SIG-M5 (cell line): Measurements from ENCODE around the gene BRSK1.

ENCODE experiments used
- DNase-seq: peaks from one replicate; lab custom pipeline; 2025; lab: John Stamatoyannopoulos, UW

The BRSK1 gene

DNA sequence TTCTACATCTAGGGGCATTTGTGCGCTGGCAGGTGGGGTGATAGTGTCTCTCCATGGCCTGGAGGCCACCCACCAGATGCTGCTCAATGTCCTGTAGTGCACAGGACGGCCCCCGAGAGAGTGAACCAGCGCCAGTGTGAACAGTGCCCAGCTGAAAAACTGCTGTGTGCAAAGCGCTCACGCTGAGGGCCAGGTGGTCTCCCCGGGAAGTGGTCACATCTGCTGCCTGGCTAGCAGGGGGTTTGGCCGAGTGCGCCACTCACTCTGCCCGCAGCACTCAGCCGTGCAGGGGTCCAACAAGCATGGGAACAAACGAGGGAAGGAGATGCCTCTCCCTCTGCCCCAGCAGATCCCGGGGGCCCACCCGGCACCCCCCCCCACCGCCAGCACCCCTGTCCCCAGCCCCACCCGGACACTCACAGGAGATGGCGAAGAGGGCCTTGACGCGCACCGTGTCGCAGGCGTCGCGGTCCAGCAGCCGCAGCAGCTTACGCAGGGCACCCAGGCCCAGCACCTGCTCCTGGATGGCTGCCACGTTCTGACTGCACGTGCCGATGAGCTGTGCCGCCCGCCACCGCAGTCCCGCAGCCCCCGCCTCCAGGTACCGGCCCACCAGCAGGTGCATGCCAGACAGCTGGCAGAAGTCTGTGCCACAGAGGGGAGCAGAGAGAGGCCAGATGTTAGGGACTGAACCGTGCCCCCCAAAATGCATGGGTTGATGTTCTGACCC, 9.7 kb upstream of the BRSK1 start:
- no peak for DNase-seq

DNA sequence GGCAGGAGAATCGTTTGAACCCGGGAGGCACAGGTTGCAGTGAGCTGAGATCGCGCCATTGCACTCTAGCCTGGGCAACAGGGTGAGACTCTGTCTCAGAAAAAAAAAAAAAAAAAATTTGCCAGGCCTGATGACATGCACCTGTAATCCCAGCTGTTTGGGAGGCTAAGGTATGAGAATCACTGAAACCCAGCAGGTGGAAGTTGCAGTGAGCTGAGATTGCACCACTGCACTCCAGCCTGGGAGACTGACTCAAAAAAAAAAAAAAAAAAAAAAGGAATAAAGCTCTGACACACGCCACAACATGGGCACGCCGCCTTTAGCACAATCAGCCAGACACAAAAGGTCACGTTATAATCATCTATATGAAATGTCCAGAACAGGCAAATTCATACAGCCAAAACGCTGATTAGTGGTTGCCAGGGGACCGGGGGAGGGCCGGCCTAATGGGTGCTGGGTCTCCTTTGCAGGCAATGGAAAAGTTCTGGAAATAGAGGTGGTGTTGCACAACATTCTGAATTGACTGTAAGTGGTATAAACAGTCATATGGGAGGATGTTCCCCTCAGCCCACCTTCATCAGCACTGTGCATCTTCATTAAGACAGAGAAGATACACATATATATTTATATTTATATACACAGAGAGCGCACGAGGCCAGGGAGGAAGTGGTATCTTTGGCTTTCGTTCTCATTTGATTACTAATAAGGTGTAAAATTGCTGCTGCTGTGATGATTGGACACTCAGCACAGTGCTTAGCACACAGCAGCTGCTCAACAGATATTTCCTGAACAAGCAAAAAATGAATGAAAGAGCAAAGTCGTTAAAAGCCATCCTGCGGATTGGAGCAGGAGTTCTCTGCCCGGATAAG, 7.7 kb upstream of the BRSK1 start:
- DNase-seq = no peak

DNA sequence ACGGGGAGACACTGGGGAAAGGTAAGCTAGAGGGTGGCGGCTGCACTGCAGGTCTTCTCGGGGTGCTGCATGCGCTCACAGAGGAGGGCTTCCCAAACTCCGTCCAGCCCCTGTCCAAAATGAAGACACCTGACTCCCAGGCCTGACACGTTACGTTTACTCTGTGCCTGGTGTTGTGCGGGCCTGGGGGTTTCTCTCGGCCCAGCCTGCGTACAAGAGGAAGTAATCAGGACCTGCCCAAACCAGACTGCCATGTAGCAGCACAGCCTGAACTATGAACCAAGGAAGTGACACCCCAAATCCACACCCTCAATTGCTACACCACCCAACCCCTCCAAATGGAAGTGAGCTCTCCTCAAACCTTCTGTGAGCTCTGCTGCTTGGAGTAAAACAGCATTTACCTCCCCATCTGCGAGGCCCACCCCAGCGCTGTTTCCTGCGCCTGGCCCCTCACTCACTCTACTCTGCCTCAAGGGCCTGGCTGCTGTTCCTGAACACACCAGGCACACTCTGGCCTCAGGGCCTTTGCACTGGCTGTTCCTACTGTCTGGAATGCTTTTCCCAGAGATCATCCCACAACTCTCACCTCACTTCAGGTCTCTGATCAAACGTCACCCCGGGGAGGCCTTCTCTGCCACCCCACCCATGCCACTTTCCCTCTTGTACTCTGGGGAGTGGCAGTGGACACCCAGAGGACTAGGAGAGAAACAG, 6.9 kb upstream of the BRSK1 start:
- DNase-seq = no peak

DNA sequence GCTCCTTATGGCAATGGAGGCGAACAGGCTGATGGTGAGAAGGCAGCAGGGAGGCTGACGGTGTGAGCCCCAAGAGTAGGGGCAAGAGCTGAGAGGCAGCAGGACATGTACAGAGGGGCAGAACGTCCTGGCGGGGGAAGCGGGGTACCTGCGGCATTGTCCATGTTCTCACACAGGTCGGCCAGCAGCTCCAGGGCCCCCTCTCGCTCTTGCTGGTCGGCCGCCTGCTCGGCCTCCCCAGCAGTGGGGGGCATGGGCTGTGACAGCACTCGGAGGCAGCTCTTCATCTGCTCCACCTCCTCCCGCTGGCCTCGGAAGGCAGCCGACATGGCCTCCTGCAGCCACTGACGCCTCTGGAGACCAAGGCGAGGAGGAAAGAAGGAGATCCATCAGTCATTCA, 6.3 kb upstream of the BRSK1 start:
- DNase-seq = no peak

DNA sequence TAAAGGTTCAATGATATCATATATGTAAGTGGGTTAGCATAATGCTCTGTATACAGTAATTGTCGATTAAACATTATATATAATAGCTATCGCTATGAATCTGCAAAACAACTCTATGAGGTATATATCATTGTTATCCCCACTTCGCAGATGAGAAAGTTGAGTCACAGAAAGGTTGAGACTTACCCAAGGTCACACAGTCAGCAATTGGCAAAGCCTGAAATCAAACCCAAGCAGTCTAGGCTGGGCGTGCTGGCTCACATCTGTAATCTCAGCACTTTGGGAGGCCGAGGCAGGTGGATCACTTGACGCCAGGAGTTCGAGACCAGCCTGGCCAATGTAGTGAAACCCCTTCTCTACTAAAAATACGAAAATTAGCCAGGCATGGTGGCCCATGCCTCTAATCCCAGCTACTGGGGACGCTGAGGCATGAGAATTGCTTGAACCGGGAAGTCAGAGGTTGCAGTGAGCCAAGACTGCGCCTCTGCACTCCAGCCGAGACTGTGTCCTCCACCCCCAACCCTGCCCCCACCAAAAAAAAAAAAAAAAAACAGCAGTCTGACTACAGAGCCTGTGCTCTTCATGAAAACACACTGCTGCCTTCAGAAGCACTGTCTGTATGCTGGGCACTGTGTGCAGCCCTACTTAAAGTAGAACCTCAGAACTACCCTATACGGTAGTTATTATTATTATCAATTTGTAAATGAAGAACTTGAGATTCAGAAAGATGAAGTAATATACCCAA, 5.2 kb upstream of the BRSK1 start:
- DNase-seq = no peak

DNA sequence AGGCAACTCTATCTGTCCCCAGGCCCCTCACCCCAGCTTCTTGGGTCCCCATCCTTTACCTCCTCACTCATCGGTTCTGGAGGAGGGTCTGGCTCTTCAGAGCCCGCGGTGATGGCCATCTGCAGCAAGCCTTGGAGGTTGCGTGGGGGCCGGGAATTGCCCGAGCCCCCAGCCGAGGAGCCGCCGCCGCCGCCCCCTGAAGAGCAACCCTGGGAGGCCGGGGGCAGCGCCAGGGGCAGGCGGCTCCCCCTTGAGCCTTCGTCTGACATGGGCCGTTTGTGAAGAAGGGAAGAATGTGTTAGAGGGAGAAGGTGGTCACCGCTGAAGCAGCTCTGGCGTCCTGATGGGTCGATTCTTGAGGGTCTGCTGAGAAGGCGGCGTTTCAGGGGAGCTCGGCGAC, 4.5 kb upstream of the BRSK1 start:
- no peak for DNase-seq

DNA sequence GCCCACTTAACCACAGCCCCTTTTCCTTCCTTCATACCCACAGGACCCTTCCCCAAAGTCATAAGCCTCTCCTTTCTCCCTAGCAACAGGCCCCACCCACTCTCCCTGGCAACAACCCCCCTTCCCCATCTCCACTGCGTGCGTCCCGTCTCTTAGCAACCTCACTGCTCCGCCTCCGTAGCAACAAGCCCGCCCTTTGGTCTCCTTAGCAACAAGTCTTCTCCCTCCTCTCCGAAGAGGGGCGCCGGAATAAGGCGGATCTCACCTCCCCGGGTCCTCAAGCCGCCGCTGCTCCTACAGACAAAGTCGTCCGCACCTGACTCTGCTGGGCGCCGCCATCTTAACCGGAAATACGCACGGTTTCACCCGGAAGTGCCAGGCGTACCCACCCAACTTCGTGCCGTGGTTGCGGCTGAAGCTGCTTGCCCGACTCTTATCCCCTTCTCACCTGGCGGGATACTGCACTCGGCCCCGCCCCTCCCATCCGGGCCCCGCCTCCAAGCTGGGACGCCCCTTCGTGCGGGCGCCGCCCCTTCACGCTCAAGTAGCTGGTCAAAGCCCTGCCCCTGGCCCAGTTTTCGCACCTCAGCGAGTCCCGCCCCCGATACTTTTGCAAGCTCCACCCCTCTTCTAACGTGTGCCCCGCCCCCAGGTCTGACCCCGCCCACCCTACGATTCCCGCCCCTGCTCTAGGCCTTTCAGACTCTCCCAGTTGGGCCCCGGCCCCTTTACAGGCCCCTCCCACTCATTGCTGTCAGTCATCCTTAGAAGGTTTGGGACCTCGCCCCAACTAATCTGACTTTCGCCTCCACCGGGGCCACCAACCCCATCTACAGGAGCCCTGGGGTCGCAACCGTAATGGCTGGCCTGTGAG, 3.8 kb upstream of the BRSK1 start, which contains the start of gene HSPBP1:
Gene HSPBP1 (minus strand): TSS at position 341 of the 874 bp plus-strand sequence. CDS start 502 bp downstream, outside the sequence.
- peak; percentile 61 for DNase-seq

DNA sequence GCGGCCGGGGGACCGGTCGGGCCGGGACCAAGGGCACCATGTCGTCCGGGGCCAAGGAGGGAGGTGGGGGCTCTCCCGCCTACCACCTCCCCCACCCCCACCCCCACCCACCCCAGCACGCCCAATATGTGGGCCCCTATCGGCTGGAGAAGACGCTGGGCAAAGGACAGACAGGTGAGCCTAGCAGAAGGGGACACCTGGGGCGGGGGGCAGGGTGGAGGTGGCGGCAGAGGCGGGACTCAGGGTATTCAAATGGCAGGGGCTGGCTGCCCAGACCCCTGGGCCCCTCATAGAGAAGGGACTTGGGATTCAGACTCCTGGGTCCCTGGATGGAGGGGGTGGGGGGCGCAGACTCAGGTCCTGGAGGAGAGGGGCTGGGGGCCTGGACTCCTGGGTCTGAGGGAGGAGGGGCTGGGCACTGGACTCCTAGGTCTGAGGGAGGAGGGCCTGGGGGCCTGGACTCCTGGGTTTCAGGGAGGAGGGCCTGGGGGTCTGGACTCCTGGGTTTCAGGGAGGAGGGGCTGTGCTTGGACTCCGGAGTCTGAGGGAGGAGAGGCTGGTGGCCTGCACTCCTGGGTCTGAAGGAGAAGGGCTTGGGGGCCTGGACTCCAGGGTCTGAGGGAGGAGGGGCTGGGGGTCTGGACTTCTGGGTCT, 735 bp downstream of the BRSK1 start:
- no peak for DNase-seq

DNA sequence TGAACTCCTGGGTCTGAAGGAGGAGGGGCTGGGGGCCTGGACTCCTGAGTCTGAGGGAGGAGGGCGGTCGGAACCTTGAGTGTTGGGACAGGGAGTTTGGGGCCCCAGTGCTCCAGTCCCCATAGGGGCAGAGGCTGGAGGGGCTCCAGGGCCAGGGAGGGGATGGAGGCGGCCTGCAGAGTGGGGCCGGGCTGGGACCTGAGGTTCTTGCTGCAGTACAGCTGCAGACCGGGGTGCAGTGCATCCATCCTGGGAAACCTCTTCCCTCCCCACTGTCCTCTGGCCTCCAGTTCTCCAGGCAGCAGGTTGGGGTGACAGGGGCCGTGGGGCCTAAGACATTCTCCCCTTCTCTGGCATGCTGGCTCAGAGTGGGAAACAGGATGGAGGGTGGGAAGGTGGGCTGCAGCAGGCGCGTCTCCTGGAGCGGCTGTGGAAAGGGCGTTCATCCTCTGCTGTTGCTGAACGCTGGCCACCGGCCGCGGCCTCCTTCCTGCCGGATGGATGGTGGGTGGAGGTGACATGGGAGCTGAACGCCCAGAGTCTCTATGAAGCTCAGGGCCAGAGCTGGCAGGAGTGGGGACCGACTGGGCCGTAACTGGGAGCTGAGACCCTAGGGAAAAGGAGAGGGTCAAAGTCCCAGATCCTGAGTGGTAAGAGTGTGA, 1.6 kb downstream of the BRSK1 start:
- no peak for DNase-seq

DNA sequence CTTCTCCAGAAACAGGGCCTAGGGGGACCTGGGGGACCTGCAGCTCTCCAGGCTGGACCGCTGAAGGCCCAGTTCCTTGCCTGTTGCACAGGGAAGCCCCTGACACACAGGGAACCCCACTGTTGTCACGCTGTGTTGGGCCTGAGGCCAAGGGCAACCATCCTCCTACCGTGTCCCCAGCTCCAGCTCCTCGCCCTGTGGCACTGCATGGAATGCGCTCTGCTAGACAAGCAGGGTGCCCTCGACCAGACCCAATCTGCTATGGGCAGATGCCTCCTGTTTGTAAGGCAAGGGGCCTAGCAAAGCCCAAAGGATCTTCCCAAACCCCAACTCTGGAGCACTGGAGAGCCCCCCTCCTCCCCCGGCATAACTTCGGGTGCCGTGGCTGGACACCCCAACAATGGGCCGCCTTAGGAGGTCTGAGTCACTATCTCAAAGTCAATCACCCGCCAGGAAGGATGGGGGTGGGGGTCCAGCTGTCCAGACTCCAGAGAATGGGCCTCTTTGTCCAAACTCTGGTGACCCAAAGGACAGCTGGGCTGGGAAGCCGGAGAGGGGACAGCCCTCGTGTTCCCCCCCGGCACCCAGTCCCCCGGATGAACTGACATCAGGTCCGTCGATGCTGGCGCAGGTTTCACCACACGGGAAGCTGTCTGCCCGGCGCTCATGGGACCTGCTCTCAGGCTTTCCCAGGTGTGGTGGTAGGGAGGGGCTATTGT, 3.7 kb downstream of the BRSK1 start:
- no peak for DNase-seq

DNA sequence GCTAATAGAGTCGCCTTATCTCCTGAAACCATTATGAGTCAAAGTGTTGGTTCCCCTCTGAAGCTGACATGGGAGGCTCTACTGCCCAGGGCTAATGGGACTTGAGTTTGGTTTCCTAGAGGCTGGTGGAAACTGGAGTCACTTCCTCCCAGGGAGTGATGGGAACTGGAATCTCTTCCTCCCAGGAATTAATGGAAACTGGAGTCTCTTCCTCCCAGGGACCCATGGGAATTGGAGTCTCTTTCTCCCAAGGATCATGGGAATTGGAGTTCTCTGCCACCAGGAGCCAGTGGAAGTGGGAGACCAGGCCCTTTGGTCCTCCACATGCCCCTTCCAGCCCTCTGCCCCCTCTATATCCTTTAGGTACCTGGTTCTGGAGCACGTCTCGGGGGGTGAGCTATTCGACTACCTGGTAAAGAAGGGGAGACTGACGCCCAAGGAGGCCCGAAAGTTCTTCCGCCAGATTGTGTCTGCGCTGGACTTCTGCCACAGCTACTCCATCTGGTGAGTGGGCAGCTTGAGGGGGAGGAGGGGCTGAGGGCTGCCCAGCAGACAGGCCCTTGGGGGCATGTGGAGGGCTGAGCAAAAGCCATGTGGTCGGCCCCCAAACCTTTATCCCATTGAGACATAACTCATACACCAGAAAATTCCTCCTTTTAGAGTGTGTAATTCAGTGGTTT, 5.5 kb downstream of the BRSK1 start:
- no peak for DNase-seq

DNA sequence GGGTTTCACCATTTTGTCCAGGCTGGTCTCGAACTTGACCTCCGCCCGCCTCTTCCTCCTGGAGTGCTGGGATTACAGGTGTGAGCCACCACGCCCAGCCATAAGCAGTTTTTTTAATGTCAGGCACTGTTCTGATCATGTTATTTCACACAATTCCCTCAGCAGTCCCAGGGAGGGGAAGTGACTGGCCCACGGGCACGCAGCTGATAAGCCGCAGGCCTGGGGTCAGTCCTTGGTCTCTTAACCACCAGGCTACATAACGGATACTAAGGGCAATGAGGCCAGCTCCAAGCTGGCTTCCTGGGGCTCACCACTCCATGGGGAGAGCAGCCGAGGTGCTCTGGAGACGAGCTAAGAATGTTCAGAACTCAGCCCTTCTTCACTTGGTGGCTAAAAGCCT, 13.5 kb downstream of the BRSK1 start:
- DNase-seq = no peak

DNA sequence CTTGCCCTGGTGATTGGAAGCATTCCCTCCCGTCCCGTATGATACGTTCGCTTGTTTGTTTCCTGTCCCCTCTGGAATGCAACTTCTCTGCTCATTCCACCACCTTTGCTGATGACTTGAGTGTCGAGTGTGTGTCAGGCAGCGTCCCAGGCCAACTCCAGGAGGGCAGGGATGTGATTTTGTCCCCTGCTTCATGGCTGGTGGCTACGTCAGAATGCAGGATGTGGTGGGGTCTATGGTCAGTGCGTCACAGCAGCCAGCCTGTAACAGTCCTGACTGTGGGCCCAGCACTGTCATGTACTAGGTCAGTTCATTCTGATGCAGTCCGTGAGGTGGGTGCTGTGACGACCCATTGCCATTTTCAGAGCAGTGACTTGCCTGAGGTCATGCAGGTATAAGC, 16.2 kb downstream of the BRSK1 start:
- DNase-seq = no peak

DNA sequence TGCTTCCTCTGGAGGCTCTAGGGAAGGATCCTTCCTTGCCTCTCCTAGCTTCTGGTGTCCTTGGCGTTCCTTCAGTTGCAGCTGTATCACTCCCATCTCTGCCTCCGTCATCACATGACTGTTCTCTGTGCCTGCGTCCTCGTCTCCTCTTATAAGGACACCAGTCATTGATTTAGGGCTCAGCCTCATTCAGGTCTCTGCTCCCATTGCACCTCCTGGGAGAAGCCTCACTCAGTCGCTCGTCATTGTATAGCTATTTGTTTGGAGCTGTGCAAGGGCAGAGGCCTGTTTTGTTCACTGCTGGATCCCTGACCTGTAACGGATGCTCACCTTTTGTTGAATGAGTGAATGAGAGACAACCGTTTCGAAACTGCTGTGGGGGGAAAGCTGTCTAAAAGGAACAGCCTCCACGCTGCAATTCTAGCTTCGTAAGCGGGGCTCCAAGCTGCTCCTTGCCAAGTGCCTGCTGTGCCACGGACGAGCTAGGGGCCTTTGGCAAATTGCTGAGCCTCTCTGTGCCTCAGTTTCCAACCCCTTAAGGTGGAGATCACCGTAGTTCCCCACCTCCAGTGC, 17.2 kb downstream of the BRSK1 start:
- no peak for DNase-seq

DNA sequence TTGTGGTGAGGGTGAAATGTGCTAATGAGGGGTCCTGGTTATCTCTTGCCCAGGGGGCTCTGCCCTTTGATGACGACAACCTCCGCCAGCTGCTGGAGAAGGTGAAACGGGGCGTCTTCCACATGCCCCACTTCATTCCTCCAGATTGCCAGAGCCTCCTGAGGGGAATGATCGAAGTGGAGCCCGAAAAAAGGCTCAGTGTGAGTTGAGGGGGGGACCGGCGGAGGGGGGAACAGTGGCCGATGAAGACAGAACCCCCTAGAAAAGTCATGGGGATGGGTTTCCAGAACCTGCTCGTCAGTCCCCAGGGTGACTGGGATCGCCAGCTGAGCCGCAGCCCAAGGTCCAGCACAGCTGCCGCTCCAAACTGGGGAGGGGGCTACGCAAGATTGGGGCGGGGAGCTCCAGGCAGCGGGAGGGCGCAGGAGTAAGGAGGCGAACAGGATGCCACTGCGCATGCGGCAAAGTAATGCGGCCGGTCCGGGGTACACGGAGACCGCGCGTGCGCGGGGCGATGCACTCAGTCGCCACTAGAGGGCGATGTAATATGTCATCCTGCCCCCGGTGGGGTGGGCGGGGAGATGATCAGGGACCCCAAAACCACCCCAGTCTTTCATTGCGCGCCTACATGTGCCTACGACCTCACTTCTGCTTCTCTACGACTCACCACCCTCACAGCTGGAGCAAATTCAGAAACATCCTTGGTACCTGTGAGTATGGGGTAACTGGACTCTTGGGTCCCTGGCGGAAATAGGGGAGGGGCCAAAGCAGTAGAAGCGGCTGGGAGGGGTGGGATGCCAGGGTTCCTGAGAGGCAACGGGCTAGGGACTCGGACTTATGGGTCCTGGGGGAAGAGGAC, 17.9 kb downstream of the BRSK1 start:
- DNase-seq = no peak

DNA sequence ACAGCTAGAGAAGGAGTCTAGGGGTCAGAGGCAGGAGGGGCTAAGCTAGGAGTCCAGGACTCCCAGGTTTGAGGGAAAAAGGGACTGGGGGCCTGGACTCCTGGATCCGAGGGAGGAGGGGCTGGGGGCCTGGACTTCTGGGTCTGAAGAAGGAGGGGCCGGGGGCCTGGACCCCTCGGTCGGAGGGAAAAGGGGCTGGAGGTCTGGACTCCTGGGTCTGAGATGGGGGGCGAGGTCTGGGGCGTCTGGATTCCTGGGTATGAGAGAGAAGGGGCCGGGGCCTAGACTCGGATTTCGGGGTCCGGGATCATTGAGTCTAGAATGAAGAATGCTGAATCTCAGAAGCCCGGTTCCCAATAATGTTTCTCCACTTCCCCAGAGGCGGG, 18.5 kb downstream of the BRSK1 start:
- no peak for DNase-seq

DNA sequence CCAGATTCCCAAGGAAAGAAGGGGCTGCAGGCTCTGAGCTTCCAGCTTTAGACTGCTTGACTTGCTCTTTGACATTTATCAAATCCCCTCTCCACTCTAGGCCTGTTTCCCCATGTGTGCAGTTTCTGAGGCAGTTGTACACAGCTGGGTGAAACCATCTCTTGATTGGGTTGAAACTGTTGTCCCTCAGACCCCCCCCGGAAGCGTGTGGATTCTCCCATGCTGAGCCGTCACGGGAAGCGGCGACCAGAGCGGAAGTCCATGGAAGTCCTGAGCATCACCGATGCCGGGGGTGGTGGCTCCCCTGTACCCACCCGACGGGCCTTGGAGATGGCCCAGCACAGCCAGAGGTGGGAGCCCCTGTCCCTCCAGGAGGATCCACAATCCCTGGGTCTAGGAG, 19.7 kb downstream of the BRSK1 start:
- DNase-seq = no peak
